SK-N-SH (cell line): ENCODE results near the gene PKD1.
"Not testable (repeated sequence)": the region's sequence is repeated elsewhere in the genome, so short reads cannot be mapped to it uniquely, and the experiment has no call there.

ENCODE experiments used
- CHD2 ChIP-seq: fragments of 150-350 bp; IDR thresholded peaks from 2 replicates; pipeline ENCODE4 v1.6.1; 2018; ENCODE audit warnings: low read length; ENCODE audit not compliant: partially characterized antibody
- CTCF ChIP-seq: fragments of 200-600 bp; sonication (generic); IDR thresholded peaks from 2 replicates; pipeline ENCODE4 v1.6.1; 2017; ENCODE audit warnings: antibody characterized with exemption, mild to moderate bottlenecking, moderate library complexity
- EP300 ChIP-seq, 2 experiments: IDR thresholded peaks; 2 replicates each; pipeline versions ENCODE4 v1.4.0 to v1.6.1; 2012; ENCODE audit warnings: borderline replicate concordance in 1 of 2, low read depth in 1 of 2, low read length in 1 of 2
- EZH2phosphoT487 ChIP-seq: fragments of 200-600 bp; sonication (generic); IDR thresholded peaks from 2 replicates; pipeline ENCODE4 v1.6.1; 2017; ENCODE audit warnings: low read depth, mixed run types, mild to moderate bottlenecking, antibody characterized with exemption, moderate library complexity, borderline replicate concordance
- PBX3 ChIP-seq: IDR thresholded peaks from 2 replicates; pipeline ENCODE4; 2012
- RFX5 ChIP-seq: IDR thresholded peaks from 2 replicates; pipeline ENCODE4 v1.6.1; 2012; ENCODE audit warnings: mild to moderate bottlenecking, improper control_type of control experiment, low read length

- TF ChIP-seq RFX5; EP300 (IDR thresholded peaks at IDR 0.05; ENCODE audit: borderline replicate concordance in 1 of 2, low read depth in 1 of 2, low read length in 1 of 2); EZH2phosphoT487; CHD2; PBX3: not testable (repeated sequence)
- peak; percentile 35 for TF ChIP-seq CTCF
Measured at GRCh38 chr16:2121325-2121724, 14.4 kb downstream of the PKD1 start.
